Tibial nerve (tissue), 4 donors: Measurements from ENCODE around the gene CD79A.

Experiments used
- CTCF ChIP-seq, 5 experiments: fragments of 200-600 bp in 3 of 5; fragments of 450-650 bp in 2 of 5; sonication (generic) in 3 of 5; IDR thresholded peaks; one replicate each; pipeline ENCODE4 v1.5.1; 2016 to 2019; ENCODE audit warnings: antibody characterized with exemption in 5 of 5, mild to moderate bottlenecking in 3 of 5, moderate library complexity in 2 of 5
- EP300 ChIP-seq, 2 donors: sonication (generic); formaldehyde crosslinking; IDR thresholded peaks; one replicate each; pipeline ENCODE4 v1.6.1; 2017; ENCODE audit warnings: antibody characterized with exemption in 2 of 2, mild to moderate bottlenecking in 1 of 2

GRCh38 chr19:41888926-41889325, 11.8 kb downstream of the CD79A start:
- TF ChIP-seq CTCF (IDR thresholded peaks at IDR 0.05) (no peak), EP300 (IDR thresholded peaks at IDR 0.05) (no peak)
